Esophagus muscularis mucosa (tissue), 3 donors: ENCODE data around the gene MRPL38.

Experiments
- CTCF ChIP-seq, 3 experiments: fragments of 200-600 bp in 2 of 3; fragments of 450-650 bp in 1 of 3; sonication (generic) in 2 of 3; IDR thresholded peaks; one replicate each; pipeline ENCODE4 v1.5.1; 2017 to 2019; ENCODE audit warnings: antibody characterized with exemption in 3 of 3, mild to moderate bottlenecking in 2 of 3, moderate library complexity in 1 of 3
- POLR2A ChIP-seq: fragments of 450-650 bp; IDR thresholded peaks from one replicate; pipeline ENCODE4 v1.6.1; 2017; ENCODE audit warnings: antibody characterized with exemption, moderate library complexity, mild to moderate bottlenecking, low read depth

GRCh38 chr17:75881678-75882454 is 22.8 kb downstream of the MRPL38 start:
- TF ChIP-seq POLR2A: no peak
- TF ChIP-seq CTCF (IDR thresholded peaks at IDR 0.05): no peak
